Activated naive CD4-positive, alpha-beta T cell treated with anti-CD3 and anti-CD28 coated beads, Interleukin-2, amount 50 U/mL, for 24 hours (primary cell): Measurements from ENCODE around the gene SEC22C.
A peak's percentile ranks its signal among the peaks of the same experiment; 100 is the strongest.
"Not testable (repeated sequence)": the region's sequence is repeated elsewhere in the genome, so short reads cannot be mapped to it uniquely, and the experiment has no call there.

Experiments used
- H3K27ac Mint-ChIP-seq: one replicate; pipeline ENCODE4 v1.8.0; 2021; ENCODE audit warnings: mild to moderate bottlenecking, mixed read lengths
- H3K27me3 Mint-ChIP-seq: one replicate; pipeline ENCODE4 v1.8.0; 2021; ENCODE audit warnings: mixed read lengths
- H3K36me3 Mint-ChIP-seq: one replicate; pipeline ENCODE4 v1.8.0; 2021; ENCODE audit warnings: mixed read lengths
- H3K4me1 Mint-ChIP-seq: one replicate; pipeline ENCODE4 v1.8.0; 2021; ENCODE audit warnings: mixed read lengths
- H3K4me3 Mint-ChIP-seq: one replicate; pipeline ENCODE4 v1.8.0; 2021; ENCODE audit warnings: mild to moderate bottlenecking, mixed read lengths
- H3K9me3 Mint-ChIP-seq: one replicate; pipeline ENCODE4 v1.8.0; 2021; ENCODE audit warnings: mixed read lengths

The SEC22C gene, protein sequence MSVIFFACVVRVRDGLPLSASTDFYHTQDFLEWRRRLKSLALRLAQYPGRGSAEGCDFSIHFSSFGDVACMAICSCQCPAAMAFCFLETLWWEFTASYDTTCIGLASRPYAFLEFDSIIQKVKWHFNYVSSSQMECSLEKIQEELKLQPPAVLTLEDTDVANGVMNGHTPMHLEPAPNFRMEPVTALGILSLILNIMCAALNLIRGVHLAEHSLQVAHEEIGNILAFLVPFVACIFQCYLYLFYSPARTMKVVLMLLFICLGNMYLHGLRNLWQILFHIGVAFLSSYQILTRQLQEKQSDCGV

DNA sequence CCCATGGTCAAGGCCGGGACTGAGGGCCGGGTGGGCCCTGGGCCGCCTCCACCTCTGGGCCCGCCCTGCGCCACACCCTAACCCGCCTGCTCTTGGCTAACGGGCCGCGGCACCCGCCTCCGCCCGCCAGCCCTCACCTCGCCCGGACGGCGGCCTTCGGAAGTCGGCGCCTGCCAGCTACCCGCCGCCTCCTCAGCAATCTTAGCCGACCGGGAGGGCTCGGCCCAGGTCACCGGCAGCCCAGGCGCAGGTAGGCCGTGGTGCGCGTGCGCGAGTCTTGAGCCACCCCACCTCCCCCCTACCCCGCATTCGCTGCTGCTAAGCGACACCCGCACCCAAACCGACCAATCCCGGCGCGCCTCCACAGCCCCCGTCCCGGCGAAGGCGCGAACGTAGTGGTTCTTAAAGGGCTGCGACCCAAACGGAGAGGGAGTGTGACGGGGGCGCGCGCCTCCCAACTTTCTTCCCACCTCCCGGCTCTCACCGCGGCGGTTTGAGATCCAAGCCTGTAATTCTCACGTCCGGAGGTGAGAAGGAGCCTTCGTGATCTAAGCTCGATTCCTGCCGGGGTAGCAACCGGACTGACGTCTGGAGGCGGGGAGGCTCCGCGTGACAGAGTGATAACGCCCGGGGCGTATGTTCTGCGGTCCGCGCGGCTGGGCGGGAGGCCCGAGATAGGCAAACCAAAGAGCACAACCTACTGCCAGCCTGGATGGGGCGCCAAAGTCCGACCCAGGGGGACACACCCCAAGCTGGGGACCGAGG is at the start of gene SEC22C:
Gene SEC22C, minus strand, starts transcription at position 259 of the 765 bp plus-strand sequence. CDS start 12,921 bp downstream, outside the sequence.
- Mint-ChIP-seq H3K9me3 (no peaks in the 10 kb centered on the region), H3K4me3 (peak within 1 kb of the TSS; percentile 92), H3K4me1 (peaks cover 42% of the 10 kb centered on the region), H3K27ac (peak within 1 kb of the TSS; percentile 96), H3K27me3 (no peaks in the 10 kb centered on the region), H3K36me3 (peaks cover 7% of the 10 kb centered on the region)

DNA sequence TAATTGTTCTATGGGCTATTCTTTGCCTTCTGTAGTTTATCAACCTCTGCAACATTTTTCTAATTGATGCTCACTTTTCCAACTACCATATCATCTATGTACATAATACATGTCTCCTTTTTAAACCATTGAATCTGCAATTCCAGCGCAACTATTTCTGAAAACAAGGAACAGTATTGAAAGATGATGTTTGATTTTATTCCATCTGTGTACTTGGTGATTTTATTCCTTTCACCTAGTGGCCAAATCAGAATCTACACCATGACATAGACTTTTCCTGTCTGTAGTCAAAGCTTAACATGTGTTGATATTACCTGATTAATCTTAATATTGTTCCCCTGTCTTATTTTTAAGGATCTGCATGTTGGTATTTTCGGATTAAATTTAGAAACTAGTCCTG is 31.7 kb upstream of the SEC22C start:
- no peaks in the 10 kb centered on the region for H3K9me3 Mint-ChIP-seq
- H3K4me1 Mint-ChIP-seq: peaks cover 78% of the 10 kb centered on the region
- peak overlapping the region; percentile 27 for H3K27ac Mint-ChIP-seq

DNA sequence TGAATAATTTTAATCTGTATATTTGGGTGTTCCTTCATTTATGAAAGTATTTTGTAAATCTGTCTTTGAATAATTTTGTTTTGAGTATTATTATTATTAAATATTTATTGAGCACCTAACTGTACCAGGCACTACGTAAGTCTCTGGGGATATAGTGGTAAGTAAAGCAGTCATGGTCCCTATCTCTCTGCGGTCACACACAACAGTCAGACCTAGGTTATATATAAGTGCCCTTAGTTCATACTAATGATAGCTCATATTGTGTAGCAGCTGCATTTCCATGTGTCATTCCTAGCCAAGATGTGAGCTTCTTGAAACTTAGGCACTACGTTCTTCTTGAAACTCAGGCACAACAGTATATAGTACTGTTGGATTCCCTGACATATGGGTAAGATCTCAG is 31.2 kb upstream of the SEC22C start:
- H3K4me3 Mint-ChIP-seq: no peak overlapping the region

More for the DNA sequence above, 31.7 kb upstream of the SEC22C start:
- Mint-ChIP-seq H3K27me3 (no peaks in the 10 kb centered on the region), H3K4me3 (peak overlapping the region; percentile 1), H3K36me3 (peaks cover 14% of the 10 kb centered on the region)

DNA sequence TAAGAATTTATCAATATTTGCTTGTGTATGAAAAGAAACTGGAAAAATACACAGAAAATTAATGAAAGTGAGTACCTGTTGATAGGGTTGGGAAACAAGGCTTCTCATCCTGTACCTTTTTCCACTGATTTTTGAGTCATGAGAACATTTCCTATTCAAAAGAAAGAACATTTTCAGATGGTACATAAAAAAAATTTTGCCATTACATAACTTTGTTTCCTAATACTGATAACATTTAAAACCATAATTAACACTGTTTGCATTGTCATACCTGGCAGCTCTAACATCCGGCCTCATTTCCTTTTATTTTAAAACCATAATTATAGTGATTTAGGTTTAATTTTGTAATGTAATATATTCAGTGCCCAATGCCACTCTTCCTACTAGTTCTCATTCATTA is 30.4 kb upstream of the SEC22C start:
- no peaks in the 10 kb centered on the region for H3K9me3 Mint-ChIP-seq
- peaks cover 84% of the 10 kb centered on the region for H3K4me1 Mint-ChIP-seq
- peak overlapping the region; percentile 35 for H3K27ac Mint-ChIP-seq
- peaks cover 18% of the 10 kb centered on the region for H3K36me3 Mint-ChIP-seq
- no peaks in the 10 kb centered on the region for H3K27me3 Mint-ChIP-seq
- H3K4me3 Mint-ChIP-seq: no peak overlapping the region

More for the DNA sequence above, 31.2 kb upstream of the SEC22C start:
- Mint-ChIP-seq H3K36me3 (peaks cover 14% of the 10 kb centered on the region), H3K9me3 (no peaks in the 10 kb centered on the region), H3K27ac (peak overlapping the region; percentile 27), H3K4me1 (peaks cover 79% of the 10 kb centered on the region), H3K27me3 (no peaks in the 10 kb centered on the region)

DNA sequence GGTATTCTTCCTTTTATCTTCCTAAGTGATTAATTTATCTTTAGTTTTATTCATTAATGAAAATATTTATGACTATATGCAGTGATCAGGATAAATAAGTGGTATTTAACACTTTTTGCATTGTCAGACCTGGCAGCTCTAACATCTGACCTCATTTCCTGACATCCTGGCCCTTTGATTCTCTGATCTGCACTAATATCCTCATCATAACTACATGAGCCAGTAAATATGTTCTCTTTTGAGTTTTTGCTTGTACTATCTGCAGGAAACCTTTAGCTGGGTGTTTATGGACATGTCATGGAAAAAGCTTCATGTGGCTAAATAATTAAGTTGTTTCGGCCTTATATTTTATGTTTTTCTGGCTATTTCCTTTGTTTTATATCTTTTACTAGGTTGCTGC is 29.2 kb upstream of the SEC22C start:
- H3K9me3 Mint-ChIP-seq: no peaks in the 10 kb centered on the region
- no peaks in the 10 kb centered on the region for H3K27me3 Mint-ChIP-seq
- no peak overlapping the region for H3K4me3 Mint-ChIP-seq
- peak overlapping the region; percentile 23 for H3K27ac Mint-ChIP-seq
- peaks cover 17% of the 10 kb centered on the region for H3K36me3 Mint-ChIP-seq
- H3K4me1 Mint-ChIP-seq: peaks cover 83% of the 10 kb centered on the region

DNA sequence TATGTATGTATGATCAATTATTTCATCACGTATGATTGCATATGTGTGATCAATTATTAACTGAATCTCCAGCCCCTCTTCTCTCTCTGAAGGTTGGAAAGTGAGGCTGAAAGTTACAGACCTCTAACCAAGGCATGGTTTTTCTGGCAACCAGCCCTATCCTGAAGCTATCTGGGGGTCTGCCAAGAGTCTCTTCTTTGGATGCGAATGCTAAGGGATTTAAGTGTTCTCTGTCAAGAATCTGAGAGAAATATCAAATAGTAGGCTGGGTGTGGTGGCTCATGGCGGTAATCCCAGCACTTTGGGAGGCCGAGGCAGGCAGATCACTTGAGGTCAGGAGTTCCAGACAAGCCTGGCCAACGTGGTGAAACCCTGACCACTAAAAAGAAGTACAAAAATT is 26.8 kb upstream of the SEC22C start:
- Mint-ChIP-seq H3K36me3 (peaks cover 24% of the 10 kb centered on the region), H3K4me1 (peaks cover 88% of the 10 kb centered on the region)

DNA sequence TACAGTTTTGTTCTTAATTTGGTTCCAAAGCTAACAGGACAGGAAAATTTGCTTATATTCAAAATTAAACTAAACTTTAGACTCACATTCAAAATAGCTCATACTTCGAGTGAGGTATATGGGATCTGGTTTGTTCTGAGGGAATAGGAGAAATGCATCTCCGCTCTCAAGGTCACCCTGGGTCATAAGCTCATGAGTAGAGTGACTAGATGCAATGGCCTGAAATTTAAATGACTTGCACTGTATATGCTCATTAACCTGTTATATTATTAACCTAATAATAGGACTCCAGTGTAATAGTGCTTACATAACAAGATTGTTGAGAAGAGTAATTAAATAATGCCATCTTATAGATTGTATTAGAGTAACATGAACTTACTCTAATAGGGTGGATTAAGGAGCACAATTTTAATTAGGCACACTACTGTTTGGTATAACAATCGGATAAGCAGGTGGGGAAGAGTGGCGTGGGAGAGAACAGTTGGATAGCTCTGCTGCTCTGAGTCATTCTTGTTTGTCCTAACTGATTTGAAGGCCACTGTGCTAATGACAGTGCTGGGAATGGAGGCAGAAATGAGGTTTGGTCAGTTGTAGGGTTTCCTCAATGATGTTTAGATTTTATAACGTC is 23.9 kb upstream of the SEC22C start:
- H3K27ac Mint-ChIP-seq: no peak overlapping the region
- no peak overlapping the region for H3K4me3 Mint-ChIP-seq
- peaks cover 27% of the 10 kb centered on the region for H3K36me3 Mint-ChIP-seq
- H3K27me3 Mint-ChIP-seq: no peaks in the 10 kb centered on the region
- H3K9me3 Mint-ChIP-seq: no peaks in the 10 kb centered on the region
- peaks cover 71% of the 10 kb centered on the region for H3K4me1 Mint-ChIP-seq

More for the DNA sequence above, 26.8 kb upstream of the SEC22C start:
- no peak overlapping the region for H3K4me3 Mint-ChIP-seq
- no peaks in the 10 kb centered on the region for H3K9me3 Mint-ChIP-seq
- no peaks in the 10 kb centered on the region for H3K27me3 Mint-ChIP-seq
- H3K27ac Mint-ChIP-seq: peak overlapping the region; percentile 89

DNA sequence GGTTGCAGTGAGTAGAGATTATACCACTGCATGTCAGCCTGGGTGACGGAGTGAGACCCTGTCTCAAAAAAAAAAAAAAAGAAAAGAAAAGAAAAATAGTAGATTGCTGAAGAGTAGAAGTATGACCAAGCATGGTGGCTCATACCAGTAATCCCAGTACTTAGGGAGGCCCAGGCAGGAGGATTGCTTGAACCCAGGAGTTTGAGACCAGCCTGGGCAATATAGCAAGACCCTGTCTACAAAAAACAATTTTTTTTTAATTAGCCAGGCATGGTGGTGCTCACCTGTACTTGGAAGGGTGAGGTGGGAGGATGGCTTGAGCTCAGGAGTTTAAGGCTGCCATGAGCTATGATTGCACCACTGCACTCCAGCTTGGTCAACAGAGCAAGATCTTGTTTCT is 21.2 kb upstream of the SEC22C start:
- Mint-ChIP-seq H3K27ac (no peak overlapping the region), H3K4me3 (no peak overlapping the region), H3K36me3 (peaks cover 20% of the 10 kb centered on the region), H3K4me1 (peaks cover 61% of the 10 kb centered on the region), H3K27me3 (no peaks in the 10 kb centered on the region), H3K9me3 (no peaks in the 10 kb centered on the region)

DNA sequence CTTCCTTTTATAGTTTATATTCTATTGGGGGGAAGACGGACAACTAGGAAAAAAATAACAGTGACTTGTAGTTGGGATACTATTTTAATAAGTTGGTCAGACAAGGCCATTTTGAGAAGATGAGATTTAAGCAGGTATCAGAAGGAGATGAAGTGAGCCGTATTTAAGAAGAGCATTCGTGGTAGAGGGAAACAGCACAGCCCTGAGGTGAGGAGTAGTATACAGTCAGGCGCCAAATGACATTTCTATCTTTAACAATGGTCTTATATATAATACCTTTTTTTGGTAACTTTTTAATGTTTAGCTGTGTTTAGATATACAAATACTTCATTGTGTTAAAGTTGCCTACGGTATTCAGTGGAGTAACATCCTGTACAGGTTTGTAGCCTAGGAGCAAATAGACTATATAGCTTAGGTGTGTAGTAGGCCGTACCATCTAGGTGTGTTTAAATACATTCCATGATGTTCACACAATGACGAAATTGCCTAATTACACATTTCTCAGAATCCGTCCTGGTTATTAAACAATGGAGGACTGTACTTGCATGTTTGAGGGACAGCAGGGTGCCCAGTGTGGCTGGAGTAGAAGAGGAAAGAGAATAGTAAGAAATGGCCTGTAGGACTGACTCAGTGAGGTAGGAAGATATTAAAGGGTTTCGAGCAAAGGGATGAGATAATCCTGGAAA is 20.3 kb upstream of the SEC22C start:
- Mint-ChIP-seq H3K4me1 (peaks cover 56% of the 10 kb centered on the region), H3K9me3 (no peaks in the 10 kb centered on the region), H3K27me3 (no peaks in the 10 kb centered on the region), H3K27ac (peak overlapping the region; percentile 94), H3K4me3 (peak overlapping the region; percentile 89), H3K36me3 (peaks cover 16% of the 10 kb centered on the region)

DNA sequence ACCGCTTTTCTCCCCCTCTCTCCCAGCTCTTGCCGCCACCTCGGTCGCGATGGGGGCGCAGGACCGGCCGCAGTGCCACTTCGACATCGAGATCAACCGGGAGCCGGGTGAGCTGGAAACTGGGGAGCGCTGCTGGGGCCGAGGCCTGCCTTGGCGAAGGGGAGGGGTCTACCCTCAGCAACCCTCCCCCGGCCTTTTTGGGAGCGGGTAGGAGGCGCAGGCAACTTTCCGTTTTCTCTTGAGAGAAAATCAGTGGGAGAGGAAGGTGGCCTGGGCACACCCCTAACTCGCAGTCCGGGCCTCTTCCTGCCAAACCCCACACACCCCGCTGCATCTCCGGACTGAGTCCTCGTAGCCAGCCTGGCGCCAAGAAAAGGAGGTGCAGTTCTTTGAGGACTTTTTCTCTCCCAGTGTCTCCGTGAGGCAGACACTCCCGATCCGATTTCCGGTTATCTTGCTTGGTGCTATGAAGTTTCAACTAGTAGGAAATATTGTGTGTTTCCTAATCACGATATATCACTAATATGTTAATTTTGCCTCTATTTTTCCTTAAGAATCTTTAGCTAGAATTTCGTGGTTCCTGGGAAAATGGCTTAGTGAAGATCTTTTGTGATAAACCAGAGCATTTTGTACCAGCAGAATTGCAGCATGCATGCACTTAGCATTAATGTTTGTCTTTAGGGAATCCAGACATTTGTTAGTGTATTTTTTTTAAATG is 19.4 kb upstream of the SEC22C start:
- H3K36me3 Mint-ChIP-seq: peaks cover 14% of the 10 kb centered on the region
- peak overlapping the region; percentile 94 for H3K27ac Mint-ChIP-seq
- H3K9me3 Mint-ChIP-seq: no peaks in the 10 kb centered on the region
- H3K27me3 Mint-ChIP-seq: no peaks in the 10 kb centered on the region
- H3K4me1 Mint-ChIP-seq: peaks cover 50% of the 10 kb centered on the region
- H3K4me3 Mint-ChIP-seq: peak overlapping the region; percentile 89

DNA sequence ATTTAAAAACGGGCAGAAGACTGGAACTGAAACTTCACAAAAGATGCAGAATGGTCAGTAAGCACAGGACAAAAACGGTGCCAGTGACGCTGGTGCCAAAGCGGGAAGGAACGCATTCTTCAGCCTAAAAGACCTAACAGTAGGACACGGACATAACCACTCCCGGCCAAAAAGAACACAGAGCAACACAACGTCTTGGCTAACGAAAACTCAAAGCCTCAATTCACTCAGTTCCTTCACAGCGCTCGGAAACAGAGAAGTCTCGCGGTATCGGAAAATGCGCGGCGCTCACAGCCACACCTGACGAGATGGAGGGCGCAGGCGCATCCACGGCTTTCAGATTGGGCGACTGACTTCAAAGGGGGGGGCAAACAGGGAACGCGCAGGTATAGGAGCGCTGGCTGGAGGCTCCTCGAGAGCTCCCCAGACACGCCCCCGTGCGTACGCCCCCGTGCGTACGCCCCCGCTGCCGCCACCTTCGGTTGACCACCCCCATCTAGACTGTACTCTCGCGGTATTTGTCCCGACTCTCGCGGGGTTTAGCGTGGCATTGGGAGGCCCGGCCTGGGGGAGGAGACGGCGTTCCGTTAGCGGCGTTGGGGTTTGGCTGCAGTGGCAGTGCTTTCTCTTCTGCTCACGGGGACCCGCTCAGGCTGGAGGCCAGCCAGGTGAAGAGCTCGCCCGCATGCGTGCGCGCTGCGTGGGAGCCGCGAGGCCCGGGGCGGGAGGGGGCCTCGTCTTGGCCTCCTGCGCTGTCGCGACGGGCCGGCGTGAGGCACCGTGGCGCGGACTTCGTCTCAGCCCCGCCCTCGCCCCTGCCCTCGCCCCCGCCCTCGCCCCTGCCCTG is 18.6 kb upstream of the SEC22C start, which contains the start of gene NKTR:
Gene NKTR, plus strand, starts transcription at position 576 of the 847 bp plus-strand sequence. CDS start 321 bp downstream, outside the sequence.
- peaks cover 43% of the 10 kb centered on the region for H3K4me1 Mint-ChIP-seq
- H3K9me3 Mint-ChIP-seq: no peaks in the 10 kb centered on the region
- H3K36me3 Mint-ChIP-seq: peaks cover 14% of the 10 kb centered on the region
- peak within 1 kb of the TSS; percentile 96 for H3K27ac Mint-ChIP-seq
- H3K4me3 Mint-ChIP-seq: peak within 1 kb of the TSS; percentile 89
- H3K27me3 Mint-ChIP-seq: no peaks in the 10 kb centered on the region

DNA sequence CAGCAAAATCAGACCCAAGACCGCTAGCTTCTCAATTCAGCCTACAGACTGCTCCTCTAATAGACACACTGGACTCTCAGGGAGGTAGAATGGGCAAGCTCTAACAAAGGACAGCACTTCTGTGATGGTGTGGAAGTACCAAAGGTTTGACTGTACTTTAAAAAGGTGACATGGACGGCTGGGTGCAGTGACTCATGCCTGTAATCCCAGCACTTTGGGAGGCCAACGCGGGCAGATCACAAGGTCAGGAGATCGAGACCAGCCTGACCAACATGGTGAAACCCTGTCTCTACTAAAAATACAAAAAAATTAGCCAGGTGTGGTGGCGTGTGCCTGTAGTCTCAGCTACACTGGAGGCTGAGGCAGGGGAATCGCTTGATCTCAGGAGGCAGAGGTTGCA is 15.3 kb upstream of the SEC22C start:
- not testable (repeated sequence) for H3K9me3 Mint-ChIP-seq, H3K36me3 Mint-ChIP-seq, H3K27me3 Mint-ChIP-seq, H3K4me3 Mint-ChIP-seq, H3K27ac Mint-ChIP-seq
- peaks cover 33% of the 10 kb centered on the region for H3K4me1 Mint-ChIP-seq

DNA sequence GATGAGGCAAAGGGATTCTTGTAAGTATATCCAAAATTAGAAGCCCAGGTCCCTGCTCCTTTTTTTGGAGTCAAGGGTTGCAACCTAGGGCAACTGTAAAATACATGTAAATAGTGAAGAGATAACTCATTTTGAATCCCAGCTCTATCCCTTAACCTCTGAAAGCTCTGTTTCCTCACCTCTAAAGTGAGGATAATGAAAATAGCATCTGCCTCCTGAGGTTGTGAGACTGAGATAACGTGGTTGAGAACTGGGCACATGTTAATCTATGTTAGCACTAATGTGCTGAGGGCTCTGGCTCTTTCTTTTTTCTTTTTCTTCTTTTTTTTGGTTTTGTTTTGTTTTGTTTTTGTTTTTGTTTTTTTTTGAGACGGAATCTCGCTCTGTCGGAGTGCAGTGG is 13.9 kb upstream of the SEC22C start:
- H3K36me3 Mint-ChIP-seq: peaks cover 7% of the 10 kb centered on the region
- H3K4me3 Mint-ChIP-seq: no peak overlapping the region
- no peaks in the 10 kb centered on the region for H3K27me3 Mint-ChIP-seq
- peaks cover 28% of the 10 kb centered on the region for H3K4me1 Mint-ChIP-seq
- H3K27ac Mint-ChIP-seq: no peak overlapping the region
- no peaks in the 10 kb centered on the region for H3K9me3 Mint-ChIP-seq

DNA sequence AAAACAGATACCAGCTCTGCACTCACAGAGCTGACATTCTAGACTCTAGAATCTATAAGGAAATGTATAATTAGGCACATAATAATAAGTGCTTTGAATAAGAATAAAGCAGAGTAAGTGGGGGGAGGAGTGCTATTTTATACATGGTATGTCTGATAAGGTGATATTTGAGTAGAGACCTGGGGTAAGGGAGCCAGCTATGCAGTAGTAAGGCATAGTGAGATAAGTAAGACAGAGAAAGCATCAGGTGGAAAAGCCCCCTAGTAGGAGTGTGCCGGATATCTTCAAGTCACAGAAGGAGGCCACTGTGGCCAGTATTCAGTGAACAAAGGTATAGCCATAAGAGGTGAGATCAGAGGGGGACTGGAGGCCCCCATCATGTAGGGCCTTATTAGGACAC is 11.9 kb upstream of the SEC22C start:
- Mint-ChIP-seq H3K4me3 (no peak overlapping the region), H3K27ac (peak overlapping the region; percentile 4), H3K9me3 (no peaks in the 10 kb centered on the region), H3K36me3 (peaks cover 7% of the 10 kb centered on the region), H3K27me3 (no peaks in the 10 kb centered on the region), H3K4me1 (peaks cover 27% of the 10 kb centered on the region)
